Stimulated activated CD4-positive, alpha-beta T cell treated with anti-CD3 and anti-CD28 coated beads, Interleukin-4, amount 100 ng/mL, for 4 hours (primary cell): ENCODE results near the gene GLP1R.

Experiments
- DNase-seq, 2 experiments: peaks; one replicate each; pipeline ENCODE4 v3.0.0-alpha.2; 2020

Gene GLP1R

GRCh38 chr6:39047434-39048327, 900 bp upstream of the GLP1R start:
- no peak for DNase-seq

DNA sequence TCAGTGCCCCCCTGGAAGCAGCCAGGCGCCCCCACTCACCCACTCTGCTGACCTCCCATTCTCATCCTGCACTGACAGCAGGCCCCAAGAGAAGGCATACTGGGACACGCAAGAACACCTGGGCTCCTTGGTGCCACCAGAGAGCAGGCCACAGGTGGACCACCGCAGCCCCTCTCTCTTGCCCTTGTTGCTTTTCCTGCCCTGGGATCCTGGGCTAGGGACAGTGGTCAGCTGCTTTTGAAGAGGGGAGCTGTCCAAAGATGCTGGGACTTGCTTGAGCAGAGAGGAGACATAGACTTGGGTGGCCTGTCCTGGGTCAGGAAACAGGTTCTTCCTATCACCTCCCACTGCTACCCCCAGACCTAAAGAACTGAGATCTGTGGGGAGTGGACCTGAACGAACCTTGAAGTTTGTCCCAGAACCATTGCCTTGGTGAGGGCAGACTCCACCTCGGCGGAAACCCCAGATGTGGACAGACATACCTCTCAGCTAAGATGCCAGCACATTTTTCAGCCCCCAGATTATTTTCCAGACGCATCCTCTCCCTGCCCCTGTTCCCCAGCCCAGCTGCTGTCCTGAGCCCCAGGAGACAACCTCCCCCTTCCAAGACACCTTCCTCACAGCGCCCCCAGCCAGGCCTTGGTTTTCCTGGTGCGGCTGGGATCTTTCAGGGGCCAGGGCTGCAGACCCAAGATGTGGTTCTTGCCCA, 1.1 kb downstream of the GLP1R start:
- DNase-seq = no peak

DNA sequence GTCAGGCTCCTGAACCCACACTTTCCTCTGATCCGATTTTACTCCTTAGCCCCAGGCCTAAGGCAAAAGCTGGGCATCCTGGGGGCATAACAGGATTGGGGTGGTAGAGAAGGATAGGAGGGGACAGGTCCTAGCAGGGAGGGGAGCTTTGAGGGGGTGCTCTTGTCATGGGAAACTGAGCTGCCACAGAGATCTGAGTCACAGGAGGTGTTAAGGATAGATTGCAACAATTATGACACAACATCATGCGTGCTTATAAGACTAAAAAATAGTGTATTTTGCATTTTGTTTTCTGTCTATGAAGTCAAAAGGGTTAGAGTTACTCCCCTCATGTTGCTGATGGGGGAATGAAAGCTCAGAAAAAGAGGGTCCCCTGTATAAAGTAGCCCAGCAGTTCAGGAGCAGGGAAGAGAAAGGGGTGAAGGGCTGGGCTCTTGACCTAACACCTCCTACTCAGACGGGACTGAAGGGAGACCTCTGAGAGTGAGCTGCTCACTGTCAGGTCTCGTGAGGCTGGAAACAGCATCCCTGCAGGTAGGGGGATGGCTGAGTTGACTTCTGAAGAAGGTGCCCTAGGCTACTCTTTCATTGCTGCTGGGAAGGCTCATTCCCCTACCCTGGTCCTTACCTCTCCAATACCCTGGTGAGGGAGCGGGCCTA, 2.0 kb downstream of the GLP1R start:
- DNase-seq = no peak

GRCh38 chr6:39051399-39052122, 3.0 kb downstream of the GLP1R start:
- DNase-seq = no peak

DNA sequence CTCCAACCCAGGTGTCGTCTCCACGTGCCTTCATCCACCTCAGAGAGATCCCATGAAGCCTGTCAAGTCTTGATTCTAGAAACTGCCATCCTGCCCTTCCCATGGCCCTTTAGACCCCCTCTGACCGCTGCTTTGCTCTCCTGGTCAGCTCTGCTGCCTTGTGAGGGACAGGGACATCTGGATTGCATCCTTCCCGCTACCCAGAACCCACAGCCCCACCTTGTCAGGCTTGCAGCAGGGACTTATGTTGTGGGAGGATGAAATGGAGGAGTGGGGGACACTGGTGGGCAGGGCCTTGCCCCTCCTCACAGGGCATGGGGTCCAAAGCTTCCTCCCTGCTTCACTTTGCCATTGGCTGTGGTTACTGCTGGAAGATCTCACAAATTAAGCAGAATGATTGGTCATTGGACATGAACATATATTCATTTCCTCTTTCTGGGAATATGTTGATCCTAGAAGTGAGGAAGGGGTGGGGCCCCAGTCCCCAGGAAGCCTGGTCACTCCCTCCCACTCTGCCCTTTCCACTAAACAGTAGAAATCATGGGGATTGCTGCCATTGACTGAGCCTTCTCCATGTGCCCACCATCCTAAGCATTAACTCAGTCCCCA, 4.5 kb downstream of the GLP1R start:
- no peak for DNase-seq

- no peak for DNase-seq
Measured at GRCh38 chr6:39053854-39054576, 5.4 kb downstream of the GLP1R start.

- no peak for DNase-seq
Measured at GRCh38 chr6:39054577-39055142, 6.1 kb downstream of the GLP1R start.

DNA sequence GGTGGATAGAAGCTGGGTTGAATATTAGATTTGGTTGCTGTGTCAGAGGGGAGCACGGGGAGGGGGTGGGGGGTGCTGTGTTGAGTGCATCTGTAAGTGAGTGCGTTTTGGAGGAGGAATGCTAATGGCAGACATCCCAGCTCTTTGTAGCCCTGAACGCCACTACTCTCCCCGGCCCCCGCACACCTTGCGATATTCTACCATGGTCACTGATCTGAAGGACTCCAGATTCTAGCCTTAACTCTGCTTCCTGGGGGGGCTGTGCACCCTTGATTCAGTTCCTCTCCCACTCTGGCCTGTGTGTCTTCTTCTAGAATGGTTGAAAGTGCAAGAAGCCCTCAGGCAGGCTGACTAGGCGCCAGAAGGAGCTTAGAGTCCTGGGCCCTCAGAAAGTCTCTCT, 7.1 kb downstream of the GLP1R start:
- no peak for DNase-seq

GRCh38 chr6:39056191-39056590, 7.6 kb downstream of the GLP1R start:
- no peak for DNase-seq

- no peak for DNase-seq
Measured at GRCh38 chr6:39056681-39057080, 8.1 kb downstream of the GLP1R start.

DNA sequence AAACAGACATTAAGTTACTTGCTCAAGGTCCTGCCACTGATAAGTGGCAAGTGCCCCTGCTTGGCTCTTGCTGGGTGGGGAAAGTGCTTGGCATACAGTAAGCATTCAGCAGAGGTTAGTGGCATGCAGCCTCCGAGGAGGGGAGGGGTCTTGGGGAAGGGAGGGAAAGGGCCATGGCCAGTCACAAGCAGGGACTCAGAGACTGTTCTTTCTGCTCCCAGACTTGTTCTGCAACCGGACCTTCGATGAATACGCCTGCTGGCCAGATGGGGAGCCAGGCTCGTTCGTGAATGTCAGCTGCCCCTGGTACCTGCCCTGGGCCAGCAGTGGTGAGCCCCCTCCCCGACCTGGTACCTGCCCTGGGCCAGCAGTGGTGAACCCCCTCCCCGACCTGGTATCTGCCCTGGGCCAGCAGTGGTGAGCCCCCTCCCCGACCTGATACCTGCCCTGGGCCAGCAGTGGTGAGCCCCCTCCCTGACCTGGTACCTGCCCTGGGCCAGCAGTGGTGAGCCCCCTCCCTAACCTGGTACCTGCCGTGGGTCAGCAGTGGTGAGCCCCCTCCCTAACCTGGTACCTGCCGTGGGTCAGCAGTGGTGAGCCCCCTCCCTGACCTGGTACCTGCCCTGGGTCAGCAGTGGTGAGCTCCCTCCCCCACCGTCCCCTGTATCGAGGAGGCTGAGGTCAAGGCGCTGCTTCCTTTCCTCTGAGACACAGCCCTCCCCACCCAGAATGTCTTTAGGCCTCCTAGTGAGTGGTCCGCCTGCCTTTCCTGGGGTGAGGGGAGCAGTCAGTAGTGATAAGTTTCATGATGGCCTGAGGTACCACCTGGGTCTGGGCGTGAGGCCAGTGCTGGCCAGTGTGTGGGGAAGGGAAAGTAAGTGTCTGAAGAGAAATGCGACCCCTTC, 8.9 kb downstream of the GLP1R start:
- DNase-seq = no peak

DNA sequence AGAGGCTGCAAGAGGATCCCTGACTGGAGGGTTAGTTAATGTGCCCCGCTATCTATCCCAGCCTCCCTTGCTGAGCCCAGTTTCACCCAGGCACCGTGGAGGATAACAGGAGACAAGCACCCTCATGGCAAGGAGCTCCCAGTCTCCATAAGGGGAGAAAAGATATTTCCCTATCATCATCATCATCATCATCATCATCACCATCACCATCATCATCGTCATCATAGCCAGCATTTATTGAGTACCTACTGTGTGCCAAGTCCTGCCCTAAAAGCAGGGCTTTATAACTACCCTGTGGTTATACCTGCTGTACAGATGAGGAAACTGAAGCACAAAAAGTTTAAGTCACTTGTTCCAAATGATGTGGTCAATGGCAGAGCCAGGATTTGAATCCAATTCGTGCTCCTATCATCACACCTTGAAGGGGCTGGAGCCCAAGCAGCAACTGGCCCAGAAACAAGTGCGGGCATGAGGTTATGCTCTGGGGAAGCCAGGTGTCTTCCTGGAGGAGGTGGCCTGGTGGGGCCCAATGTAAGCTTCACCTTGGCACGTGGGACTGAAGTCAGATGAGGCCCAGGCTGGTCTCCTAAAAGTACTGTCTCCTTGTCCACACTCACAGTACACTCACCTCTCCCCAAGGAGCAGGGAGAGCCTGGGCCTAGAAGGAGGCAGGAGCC, 10.0 kb downstream of the GLP1R start:
- DNase-seq = no peak

- DNase-seq = no peak
Measured at GRCh38 chr6:39059496-39060310, 11.1 kb downstream of the GLP1R start.

DNA sequence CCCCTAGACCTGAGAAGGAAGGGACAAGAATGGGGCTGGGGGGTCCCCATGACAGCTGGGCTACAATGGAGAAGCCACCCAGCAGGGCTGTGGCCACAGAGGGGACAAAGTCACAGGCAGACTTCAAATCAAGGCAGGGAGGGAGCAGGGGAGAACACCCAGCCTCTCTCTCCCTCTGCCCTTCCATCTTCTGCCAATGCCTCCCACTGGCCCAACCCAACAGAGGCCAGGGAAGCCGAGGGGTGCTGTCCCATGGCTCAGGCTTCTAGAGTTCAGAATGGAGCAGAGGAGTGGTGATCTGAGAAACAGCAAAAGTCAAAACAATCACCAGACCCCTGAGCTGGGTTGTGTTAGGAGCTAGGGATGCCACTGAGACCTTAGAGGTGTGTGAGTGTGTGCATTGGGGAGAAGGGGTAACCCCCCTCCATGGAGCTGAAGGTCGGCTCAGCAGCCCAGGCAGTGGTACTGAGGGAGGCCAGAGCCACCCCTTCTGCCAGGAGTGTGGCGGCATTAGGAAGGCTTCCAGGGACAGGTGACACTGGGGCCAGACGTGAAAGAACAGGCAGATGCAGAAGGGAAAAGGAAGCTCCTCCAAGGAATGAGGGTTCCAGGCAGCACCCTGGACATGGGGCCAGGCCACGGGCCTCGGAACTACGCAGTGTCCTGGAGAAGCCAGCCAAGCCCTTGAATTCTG, 12.0 kb downstream of the GLP1R start:
- no peak for DNase-seq

DNA sequence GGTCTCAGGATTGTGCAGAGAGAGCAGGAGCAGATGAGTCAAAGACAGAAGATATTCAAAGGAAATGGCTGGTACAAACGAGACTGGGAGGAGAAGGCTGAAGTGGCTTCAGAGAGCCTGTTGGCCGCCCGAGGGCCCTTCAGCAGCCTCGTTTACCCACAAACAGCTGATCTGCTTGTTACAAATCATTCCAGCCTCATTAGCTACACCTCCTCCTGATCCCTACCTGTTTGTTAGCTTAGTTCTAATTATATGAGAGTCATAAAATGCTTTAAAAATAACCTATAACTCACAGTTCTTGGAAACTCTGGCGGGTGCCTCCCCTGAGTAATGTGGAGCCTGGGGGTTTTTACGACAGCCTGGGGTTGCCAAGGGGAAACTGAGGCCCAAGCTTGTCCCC, 12.6 kb downstream of the GLP1R start:
- no peak for DNase-seq

- DNase-seq = no peak
Measured at GRCh38 chr6:39061588-39061987, 13.0 kb downstream of the GLP1R start.

GRCh38 chr6:39062014-39062740, 13.6 kb downstream of the GLP1R start:
- DNase-seq = no peak

DNA sequence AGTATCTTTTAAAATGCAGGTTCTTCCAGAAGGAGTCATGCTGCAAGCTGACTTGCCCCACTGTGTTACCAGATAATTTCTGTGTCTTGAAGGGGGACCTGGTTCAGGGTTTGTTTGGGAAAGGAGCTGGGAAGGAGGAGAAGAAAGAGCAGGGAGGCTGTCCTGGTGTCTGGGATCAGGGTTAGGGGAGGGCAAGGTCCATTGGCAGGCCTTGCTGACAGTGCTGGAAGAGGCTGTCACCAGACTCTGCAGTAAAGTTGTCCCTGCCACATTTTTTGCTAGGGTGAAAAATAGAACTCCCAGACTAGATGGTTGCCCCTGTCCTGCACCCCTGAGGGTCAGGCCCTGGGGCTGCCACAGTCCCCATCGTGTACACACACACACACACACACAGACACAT, 14.9 kb downstream of the GLP1R start:
- no peak for DNase-seq
